ENCODE data around the gene KIF21B.

The KIF21B gene

GRCh38 chr1:201019321-201019977 is 4.1 kb downstream of the KIF21B start:
- peak; percentile 25 for DNase-seq (ENCODE audit: low spot score)

GRCh38 chr1:201017828-201018163 is 5.7 kb downstream of the KIF21B start:
- no peak for DNase-seq (ENCODE audit: low spot score)

- DNase-seq (ENCODE audit: low spot score), result no peak
These were observed 6.3 kb downstream of the KIF21B start for GRCh38 chr1:201016943-201017827.

GRCh38 chr1:201016211-201016651 is 7.3 kb downstream of the KIF21B start:
- no peak for DNase-seq (ENCODE audit: low spot score)

- peak; percentile 21 for DNase-seq (ENCODE audit: low spot score)
These were observed 7.9 kb downstream of the KIF21B start for GRCh38 chr1:201015551-201016091.

GRCh38 chr1:201014816-201015200 is 8.7 kb downstream of the KIF21B start:
- no peak for DNase-seq (ENCODE audit: low spot score)

- DNase-seq (ENCODE audit: low spot score), result no peak
These were observed 9.3 kb downstream of the KIF21B start for GRCh38 chr1:201013991-201014815.

- peak; percentile 17 for DNase-seq (ENCODE audit: low spot score)
These were observed 10.5 kb downstream of the KIF21B start for GRCh38 chr1:201013031-201013485.

GRCh38 chr1:201011616-201012015 is 11.9 kb downstream of the KIF21B start:
- no peak for DNase-seq (ENCODE audit: low spot score)

GRCh38 chr1:201009962-201010645 is 13.4 kb downstream of the KIF21B start:
- no peak for DNase-seq (ENCODE audit: low spot score)

GRCh38 chr1:201008666-201009360 is 14.7 kb downstream of the KIF21B start:
- no peak for DNase-seq (ENCODE audit: low spot score)

GRCh38 chr1:201007481-201007880 is 16.0 kb downstream of the KIF21B start:
- no peak for DNase-seq (ENCODE audit: low spot score)

- DNase-seq (ENCODE audit: low spot score), result no peak
These were observed 17.1 kb downstream of the KIF21B start for GRCh38 chr1:201006450-201006849.

- no peak for DNase-seq (ENCODE audit: low spot score)
These were observed 18.8 kb downstream of the KIF21B start for GRCh38 chr1:201004732-201005131.

GRCh38 chr1:201004154-201004553 is 19.4 kb downstream of the KIF21B start:
- no peak for DNase-seq (ENCODE audit: low spot score)

GRCh38 chr1:201002510-201002909 is 21.0 kb downstream of the KIF21B start:
- DNase-seq (ENCODE audit: low spot score), result no peak

- DNase-seq (ENCODE audit: low spot score), result no peak
These were observed 21.6 kb downstream of the KIF21B start for GRCh38 chr1:201001962-201002361.

GRCh38 chr1:201000391-201000790 is 23.1 kb downstream of the KIF21B start:
- no peak for DNase-seq (ENCODE audit: low spot score)

- no peak for DNase-seq (ENCODE audit: low spot score)
These were observed 23.8 kb downstream of the KIF21B start for GRCh38 chr1:200999667-201000066.

- no peak for DNase-seq (ENCODE audit: low spot score)
These were observed 25.2 kb downstream of the KIF21B start for GRCh38 chr1:200998323-200998722.
